ENCODE data around the gene GPATCH8.

- TF ChIP-seq CTCF (conservative IDR thresholded peaks at IDR 0.05 in 1 of 2, IDR thresholded peaks at IDR 0.05 in 1 of 2; ENCODE audit: low read depth in 1 of 2, low read length in 2 of 2) (no peak), EZH2 (IDR thresholded peaks at IDR 0.05; ENCODE audit: low read length, missing control alignments) (no peak)
Observed at GRCh38 chr17:44351464-44351863, 151.7 kb downstream of the GPATCH8 start.

Measured in fibroblast of lung (primary cell).